ENCODE data around the gene GPX6. TPM values are rescaled to one million over a fixed set of nuclear protein-coding genes. Genes with fewer than 3 reads are reported as not detected.

Gene GPX6
- total RNA-seq, 1 experiment from 2014 or later: not detected

DNA sequence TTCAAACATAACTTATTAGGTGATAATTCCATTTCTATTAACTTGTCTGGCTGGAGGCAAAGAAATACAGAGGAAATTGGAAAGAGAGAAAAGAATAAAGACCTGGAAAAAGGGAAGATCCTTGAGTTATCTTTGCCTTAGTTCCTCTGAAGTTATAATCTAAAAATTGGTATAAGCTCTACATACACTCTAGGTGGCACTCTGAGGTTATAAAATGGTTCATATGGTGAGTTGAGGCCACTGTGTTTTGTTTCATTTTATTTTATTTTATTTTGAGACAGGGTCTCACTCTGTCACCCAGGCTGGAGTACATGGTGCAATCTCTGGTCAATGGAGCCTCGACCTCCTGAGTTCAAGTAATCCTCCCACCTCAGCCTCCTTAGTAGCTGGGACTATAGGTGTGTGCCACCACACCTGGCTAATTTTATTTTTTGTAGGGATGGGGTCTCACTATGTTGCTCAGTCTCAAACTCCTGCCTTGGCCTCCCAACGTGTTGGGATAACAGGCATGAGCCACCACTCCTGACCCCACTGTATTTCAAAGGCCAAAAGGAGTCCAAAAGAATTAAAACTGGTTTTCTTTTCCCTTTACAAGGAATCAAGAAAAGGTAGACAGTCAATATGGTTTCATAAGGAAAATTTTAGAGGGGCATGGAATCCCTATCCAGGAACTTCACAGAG is 19.4 kb downstream of the GPX6 start:
- H3K36me3 ChIP-seq (ENCODE audit: insufficient read depth, low read length): no peaks in the 10 kb centered on the region
- no peak for DNase-seq
- no peak overlapping the region for H3K4me2 ChIP-seq (ENCODE audit: low read depth, low read length, poor library complexity, severe bottlenecking)
- no peaks in the 10 kb centered on the region for H3K79me2 ChIP-seq (ENCODE audit: low read length)
- no peaks in the 10 kb centered on the region for H3K9me3 ChIP-seq (ENCODE audit: low read length)
- H2AFZ ChIP-seq (ENCODE audit: low read length): no peak overlapping the region
- no peaks in the 10 kb centered on the region for H3K4me1 ChIP-seq (ENCODE audit: low read length)
- no peak overlapping the region for H3K27ac ChIP-seq (ENCODE audit: low read length)
- H3K4me3 ChIP-seq (ENCODE audit: low read length): no peak overlapping the region
- H3K9ac ChIP-seq (ENCODE audit: low read length): no peak overlapping the region
- no peaks in the 10 kb centered on the region for H4K20me1 ChIP-seq (ENCODE audit: insufficient read depth, low read depth, low read length)
- no peaks in the 10 kb centered on the region for H3K9me2 ChIP-seq (replicated peaks; ENCODE audit: insufficient read depth, low read length)
- no peaks in the 10 kb centered on the region for H3K27me3 ChIP-seq (ENCODE audit: low read length)

DNA sequence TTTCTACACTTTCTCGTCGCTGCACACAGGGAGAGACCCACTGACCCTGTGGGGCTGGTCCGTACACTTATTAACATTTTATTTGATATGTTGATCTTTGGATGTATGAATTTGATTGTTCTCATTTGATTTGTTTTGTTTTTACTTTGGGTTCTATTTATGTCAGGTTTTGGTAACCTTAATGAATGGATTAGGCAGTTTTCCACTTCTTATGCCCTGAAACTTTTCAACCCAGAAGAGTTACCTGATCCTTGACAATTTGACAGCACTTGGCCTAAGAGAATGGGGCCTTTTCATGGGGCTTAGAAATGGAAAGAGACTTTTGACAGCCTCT is 23.6 kb downstream of the GPX6 start:
- Histone ChIP-seq H3K9me2 (replicated peaks; ENCODE audit: insufficient read depth, low read length) (no peaks in the 10 kb centered on the region), H3K9ac (ENCODE audit: low read length) (no peak overlapping the region), H3K27ac (ENCODE audit: low read length) (no peak overlapping the region), H3K36me3 (ENCODE audit: insufficient read depth, low read length) (no peaks in the 10 kb centered on the region), H3K4me3 (ENCODE audit: low read length) (no peak overlapping the region), H3K79me2 (ENCODE audit: low read length) (no peaks in the 10 kb centered on the region), H3K27me3 (ENCODE audit: low read length) (no peaks in the 10 kb centered on the region), H2AFZ (ENCODE audit: low read length) (no peak overlapping the region), H4K20me1 (ENCODE audit: insufficient read depth, low read depth, low read length) (no peaks in the 10 kb centered on the region), H3K9me3 (ENCODE audit: low read length) (no peaks in the 10 kb centered on the region), H3K4me2 (ENCODE audit: low read depth, low read length, poor library complexity, severe bottlenecking) (no peak overlapping the region), H3K4me1 (ENCODE audit: low read length) (peaks cover 11% of the 10 kb centered on the region)
- no peak for DNase-seq

DNA sequence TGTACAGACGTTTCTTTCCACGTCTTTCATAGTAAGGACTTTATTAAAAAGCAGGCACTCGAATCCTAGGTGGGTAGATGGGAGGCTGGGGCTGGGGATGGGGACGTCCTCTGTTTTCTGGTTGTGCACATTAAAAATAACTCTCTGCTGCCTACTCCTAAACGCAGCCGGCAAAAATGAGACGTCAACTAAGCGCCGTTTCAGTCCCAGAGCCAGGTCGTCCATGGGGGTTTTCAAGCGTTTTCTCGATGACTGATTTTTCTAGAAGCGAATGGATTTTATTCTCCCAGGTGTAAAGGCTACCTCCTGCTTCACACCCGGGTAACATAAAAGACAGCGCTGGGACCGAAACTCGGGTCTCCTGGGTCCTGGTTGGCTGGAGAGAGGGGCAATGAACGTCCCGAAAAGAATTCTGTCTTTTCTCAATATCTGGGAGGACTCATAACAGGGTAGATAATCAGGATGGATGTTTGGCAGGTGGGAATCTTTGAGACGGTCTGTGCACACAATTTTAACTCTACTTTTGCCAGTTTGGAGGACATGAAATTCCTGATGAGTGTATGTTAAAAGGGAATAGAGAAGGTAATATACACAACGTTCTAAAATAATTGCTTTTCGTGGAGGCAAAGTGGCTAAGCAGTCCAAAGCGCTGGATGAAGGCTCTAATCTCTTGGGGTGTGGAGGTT is 25.2 kb downstream of the GPX6 start:
- Histone ChIP-seq H3K27me3 (ENCODE audit: low read length) (no peaks in the 10 kb centered on the region), H3K9me2 (replicated peaks; ENCODE audit: insufficient read depth, low read length) (no peaks in the 10 kb centered on the region), H3K4me1 (ENCODE audit: low read length) (peaks cover 11% of the 10 kb centered on the region), H3K9me3 (ENCODE audit: low read length) (no peaks in the 10 kb centered on the region), H3K9ac (ENCODE audit: low read length) (no peak overlapping the region), H3K36me3 (ENCODE audit: insufficient read depth, low read length) (no peaks in the 10 kb centered on the region), H4K20me1 (ENCODE audit: insufficient read depth, low read depth, low read length) (no peaks in the 10 kb centered on the region), H3K27ac (ENCODE audit: low read length) (no peak overlapping the region), H3K79me2 (ENCODE audit: low read length) (no peaks in the 10 kb centered on the region), H3K4me3 (ENCODE audit: low read length) (no peak overlapping the region), H3K4me2 (ENCODE audit: low read depth, low read length, poor library complexity, severe bottlenecking) (peak overlapping the region; percentile 53), H2AFZ (ENCODE audit: low read length) (peak overlapping the region; percentile 33; the same call in 1 of the 2 replicates)
- DNase-seq: no peak

DNA sequence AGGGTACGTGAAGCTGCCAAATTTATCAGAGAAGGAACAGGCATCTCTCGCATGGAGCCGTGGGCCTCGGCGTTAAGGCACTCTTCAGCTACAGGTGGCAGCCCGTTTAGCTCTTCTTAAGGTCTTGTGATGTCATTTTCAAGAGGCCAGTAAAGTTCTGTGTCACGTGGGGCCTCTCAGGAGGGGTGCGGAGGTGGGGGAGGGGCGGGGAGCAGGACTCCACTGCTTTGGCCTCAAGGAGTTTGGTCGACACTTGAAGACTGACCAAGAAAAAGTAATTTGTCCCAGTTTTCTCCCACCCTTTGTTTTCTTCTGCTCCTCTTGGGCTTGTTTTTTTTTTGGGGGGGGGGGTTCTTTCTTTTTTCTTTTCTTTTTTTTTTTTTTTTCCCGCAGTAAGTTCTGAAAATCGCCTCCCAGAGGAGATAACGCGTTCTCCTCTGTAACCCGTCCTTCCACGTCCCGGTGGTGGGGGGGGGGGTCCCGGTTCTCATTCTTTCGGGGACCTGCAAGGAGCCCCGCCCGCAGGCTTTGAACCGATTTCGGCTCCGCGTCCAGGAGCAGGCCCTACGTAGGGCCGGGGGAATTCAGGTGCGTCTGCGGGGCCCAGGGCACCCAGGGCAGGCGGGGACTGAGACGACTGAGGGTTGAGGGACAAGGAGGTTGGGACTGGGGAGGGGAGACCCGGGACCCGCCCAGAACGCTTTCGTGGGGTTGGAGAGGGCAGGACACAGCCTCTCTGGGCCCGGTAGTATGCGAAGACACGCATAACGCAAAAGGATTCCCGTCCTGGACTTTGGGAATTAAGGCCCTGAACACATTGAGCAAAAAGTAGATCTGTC is 26.0 kb downstream of the GPX6 start:
- no peaks in the 10 kb centered on the region for H3K27me3 ChIP-seq (ENCODE audit: low read length)
- peak overlapping the region; percentile 53 for H3K4me2 ChIP-seq (ENCODE audit: low read depth, low read length, poor library complexity, severe bottlenecking)
- H3K9me2 ChIP-seq (replicated peaks; ENCODE audit: insufficient read depth, low read length): no peaks in the 10 kb centered on the region
- DNase-seq: peak; percentile 67
- H3K9ac ChIP-seq (ENCODE audit: low read length): peak overlapping the region; percentile 43; the same call in 1 of the 2 replicates
- H2AFZ ChIP-seq (ENCODE audit: low read length): peak overlapping the region; percentile 33
- H4K20me1 ChIP-seq (ENCODE audit: insufficient read depth, low read depth, low read length): no peaks in the 10 kb centered on the region
- no peaks in the 10 kb centered on the region for H3K79me2 ChIP-seq (ENCODE audit: low read length)
- H3K4me3 ChIP-seq (ENCODE audit: low read length): peak overlapping the region; percentile 53; the same call in 1 of the 2 replicates
- no peaks in the 10 kb centered on the region for H3K36me3 ChIP-seq (ENCODE audit: insufficient read depth, low read length)
- peaks cover 11% of the 10 kb centered on the region for H3K4me1 ChIP-seq (ENCODE audit: low read length)
- no peak overlapping the region for H3K27ac ChIP-seq (ENCODE audit: low read length)
- H3K9me3 ChIP-seq (ENCODE audit: low read length): no peaks in the 10 kb centered on the region

DNA sequence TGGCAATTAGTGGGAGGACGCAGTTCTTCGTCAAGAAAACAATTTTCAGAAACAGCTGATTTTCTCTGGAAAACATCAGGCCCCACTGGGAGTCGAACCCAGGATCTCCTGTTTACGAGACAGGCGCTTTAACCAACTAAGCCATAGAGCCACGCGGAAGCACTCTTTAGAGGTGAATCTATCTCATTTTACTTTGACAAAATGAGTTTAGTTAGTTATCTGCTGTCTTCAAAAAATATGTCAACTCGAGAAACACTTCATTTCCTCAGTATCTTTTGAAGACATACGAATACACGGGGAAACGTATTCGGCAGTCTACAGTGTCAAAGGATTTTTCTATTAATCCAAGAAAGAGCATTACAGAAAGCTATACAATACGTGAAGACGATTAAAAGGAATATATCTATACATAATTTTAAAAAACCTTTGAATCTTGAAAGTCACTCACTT is 26.7 kb downstream of the GPX6 start:
- Histone ChIP-seq H3K9ac (ENCODE audit: low read length) (no peak overlapping the region; the same call in 1 of the 2 replicates), H3K36me3 (ENCODE audit: insufficient read depth, low read length) (no peaks in the 10 kb centered on the region), H3K9me2 (replicated peaks; ENCODE audit: insufficient read depth, low read length) (no peaks in the 10 kb centered on the region), H3K4me2 (ENCODE audit: low read depth, low read length, poor library complexity, severe bottlenecking) (peak overlapping the region; percentile 53), H3K79me2 (ENCODE audit: low read length) (no peaks in the 10 kb centered on the region), H3K9me3 (ENCODE audit: low read length) (no peaks in the 10 kb centered on the region), H3K27me3 (ENCODE audit: low read length) (no peaks in the 10 kb centered on the region), H3K4me3 (ENCODE audit: low read length) (no peak overlapping the region), H3K4me1 (ENCODE audit: low read length) (peaks cover 11% of the 10 kb centered on the region), H2AFZ (ENCODE audit: low read length) (peak overlapping the region; percentile 24; the same call in 1 of the 2 replicates), H3K27ac (ENCODE audit: low read length) (no peak overlapping the region), H4K20me1 (ENCODE audit: insufficient read depth, low read depth, low read length) (no peaks in the 10 kb centered on the region)
- DNase-seq: no peak

DNA sequence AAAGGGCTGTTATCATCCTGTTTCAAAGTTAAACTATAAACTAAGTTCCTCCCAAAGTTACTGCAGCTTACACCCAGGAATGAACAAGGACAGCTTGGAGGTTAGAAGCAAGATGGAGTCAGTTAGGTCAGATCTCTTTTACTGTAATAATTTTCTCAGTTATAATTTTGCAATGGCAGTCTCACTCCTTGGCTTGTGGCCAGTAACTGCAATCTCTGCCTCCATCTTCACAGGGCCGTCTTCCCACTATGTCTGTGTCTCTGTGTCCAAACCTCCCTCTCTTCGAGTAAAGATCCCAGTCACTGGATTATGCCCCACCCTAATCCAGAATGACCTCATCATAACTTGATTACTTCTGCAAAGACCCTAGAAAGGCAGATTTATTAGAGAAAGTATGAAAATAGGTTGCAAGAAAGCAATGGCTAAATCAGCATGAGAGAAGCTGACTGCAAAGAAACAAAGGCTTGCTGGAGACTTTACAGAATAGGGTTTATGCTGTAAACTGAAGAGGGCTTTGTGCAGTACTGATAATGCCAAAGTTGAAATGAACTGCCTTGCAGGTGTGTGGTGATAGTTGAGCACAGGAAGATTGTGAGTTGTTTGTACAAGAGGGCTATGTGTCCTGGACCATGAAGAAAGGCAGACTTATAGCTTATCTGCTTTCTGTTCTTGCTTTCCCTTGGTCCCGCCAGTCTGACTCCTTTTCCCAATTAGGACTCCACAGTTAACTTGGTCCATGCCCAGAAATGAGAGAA is 28.4 kb downstream of the GPX6 start:
- no peaks in the 10 kb centered on the region for H3K27me3 ChIP-seq (ENCODE audit: low read length)
- no peaks in the 10 kb centered on the region for H3K9me2 ChIP-seq (replicated peaks; ENCODE audit: insufficient read depth, low read length)
- DNase-seq: no peak
- no peaks in the 10 kb centered on the region for H3K79me2 ChIP-seq (ENCODE audit: low read length)
- no peak overlapping the region for H3K9ac ChIP-seq (ENCODE audit: low read length)
- H3K4me3 ChIP-seq (ENCODE audit: low read length): no peak overlapping the region
- H3K36me3 ChIP-seq (ENCODE audit: insufficient read depth, low read length): no peaks in the 10 kb centered on the region
- no peak overlapping the region for H3K4me2 ChIP-seq (ENCODE audit: low read depth, low read length, poor library complexity, severe bottlenecking)
- H4K20me1 ChIP-seq (ENCODE audit: insufficient read depth, low read depth, low read length): no peaks in the 10 kb centered on the region
- H3K9me3 ChIP-seq (ENCODE audit: low read length): no peaks in the 10 kb centered on the region
- no peak overlapping the region for H2AFZ ChIP-seq (ENCODE audit: low read length)
- no peak overlapping the region for H3K27ac ChIP-seq (ENCODE audit: low read length)
- H3K4me1 ChIP-seq (ENCODE audit: low read length): peaks cover 11% of the 10 kb centered on the region

DNA sequence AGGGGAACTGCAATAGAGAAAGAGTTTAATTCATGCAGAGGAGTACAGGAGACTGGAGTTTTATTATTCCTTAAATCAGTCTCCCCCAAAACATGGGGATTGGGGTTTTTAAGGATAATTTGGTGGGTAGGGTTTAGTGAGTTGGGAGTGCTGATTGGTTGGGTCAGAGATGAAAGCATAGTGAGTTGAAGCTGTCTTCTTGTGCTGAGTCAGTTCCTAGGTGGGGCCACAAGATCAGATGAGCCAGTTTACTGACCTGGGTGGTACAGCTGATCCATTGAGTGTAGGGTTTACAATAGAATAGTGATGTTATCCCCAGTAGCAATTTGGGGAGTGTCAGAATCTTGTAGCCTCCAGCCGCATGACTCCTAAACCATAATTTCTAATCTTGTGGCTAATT is 29.1 kb downstream of the GPX6 start:
- H3K9me2 ChIP-seq (replicated peaks; ENCODE audit: insufficient read depth, low read length): no peaks in the 10 kb centered on the region
- no peaks in the 10 kb centered on the region for H3K79me2 ChIP-seq (ENCODE audit: low read length)
- H3K4me3 ChIP-seq (ENCODE audit: low read length): no peak overlapping the region
- H4K20me1 ChIP-seq (ENCODE audit: insufficient read depth, low read depth, low read length): no peaks in the 10 kb centered on the region
- H3K9ac ChIP-seq (ENCODE audit: low read length): no peak overlapping the region
- H3K4me2 ChIP-seq (ENCODE audit: low read depth, low read length, poor library complexity, severe bottlenecking): no peak overlapping the region
- no peak for DNase-seq
- no peaks in the 10 kb centered on the region for H3K9me3 ChIP-seq (ENCODE audit: low read length)
- H3K27ac ChIP-seq (ENCODE audit: low read length): no peak overlapping the region
- no peaks in the 10 kb centered on the region for H3K27me3 ChIP-seq (ENCODE audit: low read length)
- H2AFZ ChIP-seq (ENCODE audit: low read length): no peak overlapping the region
- peaks cover 11% of the 10 kb centered on the region for H3K4me1 ChIP-seq (ENCODE audit: low read length)
- H3K36me3 ChIP-seq (ENCODE audit: insufficient read depth, low read length): no peaks in the 10 kb centered on the region

Data from Karpas-422 (cell line).